HG03457 (cell line): ENCODE data around the gene CAST.
A peak's percentile ranks its signal among the peaks of the same experiment; 100 is the strongest.
"Not testable (repeated sequence)": the region's sequence is repeated elsewhere in the genome, so short reads cannot be mapped to it uniquely, and the experiment has no call there.

ENCODE experiments used
- ATAC-seq: cut with Tn5 transposase; IDR thresholded peaks from one replicate; pipeline ENCODE4 v1.9.1; 2021; ENCODE audit warnings: moderate number of reproducible peaks; ENCODE audit not compliant: unreplicated experiment

CAST gene

DNA sequence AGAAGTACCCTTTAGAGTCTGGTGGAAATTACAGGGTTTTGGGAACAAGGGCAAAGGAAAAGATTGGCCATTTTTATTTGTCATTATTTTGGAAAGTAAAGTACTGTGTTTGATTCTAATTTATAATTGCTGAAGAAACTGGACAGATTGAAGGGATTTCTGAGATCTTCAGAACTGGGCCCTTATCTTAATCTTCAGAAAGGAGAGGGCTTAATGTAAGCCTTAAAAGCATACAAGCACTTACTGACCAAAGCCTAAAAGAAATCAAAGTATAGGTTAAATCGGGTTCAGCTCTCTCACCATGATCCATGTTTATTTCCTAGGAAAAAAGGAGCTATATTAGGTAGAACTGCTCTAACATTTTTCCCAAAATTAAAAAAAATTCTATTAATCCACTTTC lies 109.9 kb downstream of the CAST start:
- no peak for ATAC-seq

DNA sequence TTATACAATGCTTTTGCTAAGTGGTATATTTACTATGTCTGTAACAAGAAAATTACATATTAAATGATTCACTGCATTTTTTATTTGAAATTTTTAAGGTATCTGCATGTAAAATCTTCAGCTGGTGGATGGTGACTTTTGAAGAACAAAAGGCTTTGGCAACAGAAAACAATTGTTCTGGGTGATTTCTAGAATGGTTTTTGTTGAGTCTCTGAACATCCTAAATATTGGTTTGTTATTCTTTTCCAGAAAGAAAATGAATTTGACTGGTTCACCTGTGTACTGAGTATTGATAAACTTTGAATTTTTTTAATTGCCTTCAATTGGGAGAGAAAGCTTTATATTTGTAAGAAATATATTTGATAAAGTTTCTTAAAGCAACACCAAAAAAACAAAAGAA lies 110.4 kb downstream of the CAST start:
- no peak for ATAC-seq

DNA sequence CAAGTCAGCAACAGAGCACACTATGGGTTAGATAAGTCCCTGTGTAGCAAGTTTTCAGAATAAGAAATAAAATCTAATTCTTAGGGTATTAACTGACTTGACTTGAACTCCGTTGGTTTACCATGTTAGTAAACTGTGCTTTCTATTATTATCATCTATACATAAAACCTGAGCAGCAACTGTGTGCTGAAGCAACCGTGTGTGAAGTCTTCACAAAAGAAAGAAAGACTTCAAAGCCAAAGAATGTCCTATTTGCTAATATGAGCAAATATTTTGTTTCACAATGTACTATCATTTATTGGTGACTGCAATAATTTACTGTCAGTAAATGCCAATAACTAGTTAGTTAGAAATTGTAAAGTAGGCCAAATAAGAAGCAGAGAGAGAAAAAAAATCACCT lies 112.9 kb downstream of the CAST start:
- no peak for ATAC-seq

DNA sequence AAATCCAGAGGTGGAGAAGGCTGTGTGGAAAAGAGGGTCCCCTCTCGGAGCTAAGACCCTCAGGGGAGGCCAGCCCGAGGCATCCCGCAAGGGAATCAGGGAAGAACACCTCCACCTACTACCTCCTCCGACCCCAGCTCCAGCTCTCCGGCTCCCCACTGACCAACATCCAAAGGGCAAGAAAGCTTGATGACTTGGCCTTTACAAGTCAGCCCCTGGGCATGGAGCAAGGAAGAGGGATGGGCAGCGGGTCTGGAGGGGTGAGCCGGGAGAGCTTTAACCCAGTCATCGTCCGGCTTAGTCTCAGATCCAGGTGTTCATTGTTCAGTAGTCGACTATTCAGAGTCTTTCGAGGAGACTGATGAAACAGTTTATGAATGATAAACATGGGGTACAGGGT lies 113.5 kb downstream of the CAST start:
- ATAC-seq: no peak

DNA sequence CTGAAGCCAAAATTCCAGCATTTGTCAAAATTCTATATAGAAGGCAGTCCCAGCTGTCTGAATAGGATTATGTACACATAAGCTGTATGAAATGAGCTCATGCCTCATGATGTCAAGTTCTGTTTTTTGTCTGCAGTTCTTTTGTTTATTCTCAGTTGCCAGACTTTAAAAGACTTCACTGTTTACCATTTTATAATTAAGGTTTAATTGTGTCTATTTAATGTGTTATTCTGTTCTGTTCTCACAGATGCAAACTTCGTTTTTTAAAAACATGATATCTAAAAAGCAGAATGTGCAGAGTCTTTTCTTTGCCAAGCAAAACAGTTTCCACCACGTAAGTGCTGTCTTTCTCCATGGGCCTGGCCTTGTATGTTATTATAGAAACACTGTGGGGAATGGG lies 114.4 kb downstream of the CAST start:
- ATAC-seq: no peak

DNA sequence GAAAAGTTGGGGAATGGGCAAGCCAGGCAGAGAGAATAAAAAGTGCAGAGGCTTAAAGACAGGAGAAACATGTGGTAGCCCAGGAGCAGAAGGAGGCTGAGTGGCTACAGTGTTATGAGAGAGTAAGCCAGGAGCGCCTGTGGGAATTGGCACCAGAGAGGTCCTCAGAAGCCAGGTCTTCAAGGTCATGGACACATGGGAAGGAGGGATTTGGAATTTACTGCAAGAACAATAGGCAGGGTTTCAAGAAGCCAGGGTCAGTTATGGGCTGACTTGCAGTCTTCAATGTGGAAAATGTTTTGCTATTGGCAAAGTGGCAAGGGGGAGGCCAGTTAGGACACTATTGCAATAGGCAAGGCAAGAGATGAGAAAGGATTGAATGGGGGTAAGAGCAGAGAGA lies 116.2 kb downstream of the CAST start:
- no peak for ATAC-seq

DNA sequence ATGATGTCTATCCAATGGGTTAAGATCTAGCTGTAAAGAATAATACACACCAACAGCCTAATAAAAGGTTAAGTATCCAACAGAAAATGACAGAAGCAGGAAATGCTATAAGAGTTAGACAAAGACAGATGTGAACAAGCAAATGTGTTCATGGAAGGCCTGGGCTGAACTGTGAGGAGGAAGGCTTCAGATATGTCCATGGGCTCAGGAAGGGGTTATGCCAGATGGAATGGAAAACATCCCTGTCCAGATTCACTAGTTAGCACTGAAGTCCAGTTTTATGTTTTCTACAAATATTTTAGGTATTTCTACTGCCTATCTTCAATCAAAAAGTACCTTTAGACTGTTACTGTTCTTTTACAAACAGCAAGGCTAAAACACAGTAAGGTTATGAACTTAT lies 118.5 kb downstream of the CAST start:
- no peak for ATAC-seq

DNA sequence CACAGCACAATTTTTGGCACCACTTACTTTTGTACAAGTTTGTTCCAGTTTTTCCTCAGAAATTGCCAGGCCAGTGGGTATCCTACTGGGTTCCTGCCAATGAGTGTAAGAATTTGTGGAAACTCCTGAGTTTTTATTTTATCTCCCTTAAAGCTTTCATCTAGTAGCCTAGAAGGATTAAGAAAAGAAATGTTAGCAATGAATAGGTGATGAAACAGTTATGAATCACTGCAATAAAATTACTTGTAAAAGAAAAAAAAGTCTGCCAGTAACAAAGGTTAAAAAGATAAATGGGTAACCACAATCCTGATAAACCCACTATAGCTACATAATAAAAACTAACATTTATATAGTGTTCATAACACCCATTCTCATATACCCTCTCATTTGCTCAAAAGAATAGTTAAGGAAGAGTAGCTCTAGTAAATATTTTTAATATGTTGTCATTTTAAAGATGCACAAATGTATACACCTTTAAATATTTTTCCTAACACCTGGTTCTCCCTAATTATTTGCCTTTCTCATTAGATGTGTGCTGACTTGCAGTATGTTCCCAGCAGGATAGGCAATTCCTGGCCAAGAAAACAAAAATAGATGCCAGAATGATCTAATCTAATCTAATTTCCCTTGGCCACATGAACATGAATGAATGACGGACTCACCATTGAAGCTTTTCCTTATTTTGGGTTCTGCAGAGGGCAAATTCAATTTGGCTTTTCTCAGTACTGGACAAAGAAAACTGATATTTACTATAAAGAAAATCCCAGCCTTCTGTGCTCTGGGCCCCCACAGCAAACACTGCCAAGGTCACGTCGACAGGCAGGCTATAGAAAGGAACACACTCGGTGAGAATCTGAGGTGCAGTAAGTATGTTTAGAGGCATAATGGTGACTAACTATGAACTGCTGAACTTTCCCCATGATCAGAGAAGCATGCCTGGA lies 119.1 kb downstream of the CAST start:
- no peak for ATAC-seq

DNA sequence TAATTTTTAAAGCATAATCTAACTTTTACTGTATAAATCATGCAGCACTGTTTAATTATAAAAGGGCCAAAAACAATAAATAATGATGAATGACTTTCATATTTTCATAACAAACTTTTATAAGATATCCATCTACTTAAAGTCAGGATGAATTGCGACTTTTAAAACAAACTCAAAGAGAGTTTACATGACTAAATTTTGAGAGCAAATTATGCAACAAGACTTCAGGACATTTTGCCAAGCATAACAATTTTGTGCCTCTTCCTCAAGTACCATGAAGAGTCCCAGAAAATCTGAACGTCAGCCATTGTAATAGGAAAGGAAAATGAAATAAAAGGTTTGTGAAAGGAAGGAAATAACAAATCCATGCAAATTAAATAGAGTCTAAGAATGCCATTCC lies 121.2 kb downstream of the CAST start:
- no peak for ATAC-seq

DNA sequence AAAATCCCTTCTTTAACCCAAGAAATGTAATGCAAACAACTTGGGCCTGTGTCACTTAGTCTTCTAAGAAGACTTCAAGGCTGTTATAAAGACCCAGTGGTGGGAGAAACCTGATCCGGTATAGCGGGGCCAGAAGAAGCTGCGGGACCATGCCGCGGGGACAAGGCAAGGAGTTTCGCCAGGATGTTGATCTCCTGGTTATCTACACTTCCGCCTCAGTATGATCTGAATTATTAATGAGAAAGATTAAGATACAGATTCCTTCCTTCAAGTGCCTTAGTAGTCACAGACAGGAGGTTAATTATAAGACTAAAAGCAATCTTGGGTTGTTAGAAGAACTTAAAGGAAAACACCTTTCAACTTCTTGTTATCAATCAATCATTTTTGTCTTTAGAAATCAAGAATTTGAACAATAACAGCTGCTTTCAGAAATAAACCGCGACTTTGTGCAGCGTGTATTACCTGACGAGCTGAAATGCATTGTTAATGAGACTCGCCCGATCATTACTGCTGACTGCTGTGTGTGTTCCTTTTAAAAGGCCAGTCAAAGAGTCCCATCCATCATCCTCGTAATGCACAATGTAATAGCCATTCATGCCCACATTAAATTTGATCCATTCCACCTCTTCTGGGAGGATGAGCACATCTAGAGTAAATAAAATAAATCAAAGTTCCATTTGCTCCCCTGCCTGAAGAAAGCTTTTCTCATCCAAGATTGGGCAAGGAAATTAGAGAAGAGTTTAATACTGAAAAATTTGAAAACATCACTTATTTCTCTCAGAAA lies 123.3 kb downstream of the CAST start:
- no peak for ATAC-seq

DNA sequence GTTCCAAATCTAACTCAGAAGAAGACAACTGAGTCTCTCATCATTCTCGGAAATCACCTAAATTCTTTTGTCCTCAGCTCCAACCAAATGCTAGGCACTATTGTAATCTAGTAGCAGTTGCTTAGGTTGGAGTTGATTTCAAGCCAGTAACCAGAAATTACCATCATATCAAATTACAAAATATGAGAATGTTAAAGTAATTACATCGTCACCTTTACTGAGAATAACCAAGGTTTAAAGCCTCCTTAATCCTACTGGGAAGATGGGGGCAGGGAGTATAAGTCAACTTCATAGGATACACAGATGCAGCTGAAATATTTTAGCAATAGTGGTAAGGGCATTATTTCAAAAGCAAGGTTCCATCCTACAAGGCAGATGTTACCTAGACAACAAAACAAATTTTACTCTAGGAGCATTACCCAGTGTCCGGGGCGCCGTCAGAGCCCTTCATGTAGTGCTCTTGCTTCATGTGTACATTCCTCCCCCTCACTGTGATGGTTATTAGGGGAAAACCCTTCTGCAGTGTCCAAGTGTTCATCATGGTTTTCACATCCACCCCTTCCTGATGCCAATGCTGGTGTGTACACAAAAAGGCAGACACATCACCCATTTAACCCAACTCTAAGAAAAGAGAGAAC lies 126.1 kb downstream of the CAST start:
- no peak for ATAC-seq

DNA sequence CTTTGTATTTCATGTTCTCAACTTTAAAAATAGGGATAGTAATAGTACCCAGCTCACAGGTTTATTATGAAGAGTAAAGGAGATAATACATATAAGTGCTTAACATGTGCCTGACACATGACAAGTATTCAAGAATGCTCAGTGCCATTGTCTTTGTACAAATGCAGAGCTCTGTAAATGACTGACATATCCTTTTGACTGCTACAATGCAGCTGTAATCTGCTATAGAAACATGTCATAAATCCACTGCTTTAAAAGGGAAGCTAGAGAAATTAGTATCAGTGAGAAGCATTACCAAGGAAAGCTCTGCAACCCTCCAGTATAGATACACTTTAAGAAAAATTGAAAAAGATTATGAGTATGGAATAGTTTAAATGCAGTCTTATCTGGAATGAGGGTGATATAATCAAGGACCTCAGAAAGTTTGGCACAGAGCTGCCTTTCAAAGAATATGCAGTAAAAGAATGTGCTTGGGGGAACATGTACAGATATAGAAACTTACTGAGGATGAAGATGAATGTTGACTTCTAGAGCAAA lies 127.7 kb downstream of the CAST start:
- no peak for ATAC-seq

DNA sequence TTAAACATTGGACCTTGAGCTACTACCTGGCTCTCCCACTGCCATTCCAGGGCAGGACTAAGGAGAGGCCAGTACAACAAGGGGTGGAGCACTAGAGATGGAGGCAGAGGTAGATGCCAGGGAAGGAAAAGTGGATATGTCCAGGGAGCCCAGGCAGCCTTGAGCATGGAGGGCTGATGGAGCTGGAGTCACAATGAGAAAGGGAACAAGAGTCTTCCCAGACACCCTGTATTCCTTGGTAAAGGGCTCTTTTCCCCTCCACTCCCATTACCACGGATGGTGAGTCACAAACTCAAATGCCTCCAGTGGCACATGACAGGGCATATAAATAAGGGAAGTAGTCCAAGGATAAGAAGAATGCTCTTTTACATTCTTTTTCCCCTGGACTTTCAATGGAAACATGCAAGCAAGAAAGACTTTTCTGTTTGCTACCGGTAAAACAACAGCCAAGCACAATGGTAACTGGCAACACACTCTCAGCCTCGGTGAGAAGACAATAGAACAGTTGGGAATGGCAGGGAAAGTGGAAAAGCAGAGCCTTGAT lies 128.9 kb downstream of the CAST start:
- ATAC-seq: no peak

DNA sequence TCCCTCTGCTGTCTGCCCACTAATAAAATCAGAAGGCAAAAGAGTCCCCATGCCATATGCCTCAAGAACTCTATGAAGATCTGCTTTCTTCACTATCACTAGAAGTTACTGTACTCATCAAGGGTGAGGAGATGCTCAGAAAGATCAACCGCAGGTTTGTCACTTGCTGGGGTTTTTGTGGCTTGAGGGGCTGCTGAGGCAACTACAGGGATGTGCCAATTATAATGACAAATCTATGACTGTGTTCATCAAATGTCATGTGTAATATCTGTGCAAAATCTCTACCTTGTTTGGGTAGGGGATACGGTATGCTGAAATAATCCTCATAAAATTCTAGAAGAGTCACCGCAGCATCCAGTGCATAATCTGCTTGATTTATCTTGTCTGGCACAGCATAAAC lies 132.6 kb downstream of the CAST start:
- ATAC-seq: no peak

DNA sequence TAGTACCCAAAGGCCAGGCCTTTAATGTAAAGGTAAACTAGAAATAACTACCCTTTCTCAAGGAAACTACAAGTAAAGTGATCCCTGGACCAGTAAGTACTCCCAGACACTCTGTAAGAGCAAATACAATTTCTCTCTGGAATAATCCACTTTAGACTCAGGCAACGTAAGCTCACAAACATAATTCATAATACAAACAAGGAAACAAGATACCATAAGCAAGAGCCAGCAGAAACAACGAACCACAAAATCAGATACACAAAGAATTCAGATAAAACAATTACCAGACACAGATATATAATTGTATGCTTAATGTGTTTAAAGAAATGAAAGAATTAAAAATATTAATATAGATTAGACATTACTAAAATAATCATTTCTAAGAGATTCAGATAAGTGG lies 133.4 kb downstream of the CAST start:
- ATAC-seq: no peak

DNA sequence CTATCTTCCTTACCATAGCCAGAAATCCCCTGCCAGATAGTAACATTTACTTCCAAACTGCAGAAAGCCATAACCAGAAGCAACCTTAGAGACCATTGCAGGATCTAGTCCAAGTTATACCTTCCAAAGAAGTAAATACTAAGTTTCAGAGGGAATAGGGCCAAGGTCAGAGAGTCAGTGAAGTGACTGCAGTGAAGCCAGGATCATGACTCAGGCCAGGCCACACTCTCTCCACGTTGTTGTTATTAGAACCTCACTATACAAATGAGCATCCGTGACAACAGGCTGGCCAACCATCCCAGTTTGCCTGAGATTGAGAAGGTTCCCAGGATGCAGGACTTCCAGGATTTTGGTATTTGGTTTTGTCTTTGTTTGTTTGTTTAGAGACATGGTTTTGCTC lies 134.3 kb downstream of the CAST start:
- ATAC-seq: no peak

DNA sequence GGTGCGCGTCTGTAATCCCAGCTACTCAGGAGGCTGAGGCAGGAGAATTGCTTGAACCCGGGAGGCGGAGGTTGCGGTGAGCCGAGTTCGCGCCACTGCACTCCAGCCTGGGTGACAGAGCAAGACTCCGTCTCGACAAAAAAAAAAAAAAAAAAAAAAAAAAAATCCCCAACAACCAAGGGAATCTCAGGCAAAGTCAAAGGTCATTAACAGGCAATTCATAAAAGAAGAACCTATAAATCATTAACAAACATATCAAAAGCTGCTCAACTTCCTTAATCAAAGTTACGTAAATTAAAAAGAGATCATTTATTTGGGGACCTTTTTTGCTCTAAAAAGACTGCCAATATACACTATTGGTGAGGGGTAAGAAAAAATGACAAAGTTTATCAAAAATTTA lies 139.5 kb downstream of the CAST start:
- not testable (repeated sequence) for ATAC-seq

DNA sequence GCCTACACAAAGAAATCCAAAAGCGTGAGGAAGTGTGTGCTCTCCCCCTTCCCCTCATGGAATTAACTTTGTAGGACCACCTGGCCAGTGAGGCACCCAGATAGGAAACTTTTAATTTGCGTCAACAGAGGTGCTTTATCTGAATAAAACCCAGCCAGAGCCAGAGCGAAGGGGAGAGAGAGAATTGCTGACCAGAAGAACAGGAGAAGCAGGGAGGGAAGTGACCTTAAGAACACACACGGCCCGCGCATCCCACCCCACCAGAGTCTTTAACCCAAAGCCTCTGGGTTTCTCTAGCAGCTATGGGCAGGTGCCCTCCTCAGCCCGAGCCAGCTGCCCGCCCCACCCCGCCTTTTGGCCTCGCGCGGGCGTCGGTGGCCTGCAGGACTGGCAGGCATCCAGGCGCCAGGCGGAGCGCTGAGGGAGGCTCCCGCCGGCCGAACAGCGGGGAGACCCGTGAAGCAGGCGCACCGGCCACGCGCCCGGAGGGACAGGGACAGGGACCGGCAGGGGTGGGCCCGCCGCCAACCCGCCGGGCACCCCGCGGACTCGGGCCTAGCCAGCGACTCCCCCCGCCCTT lies 145.0 kb downstream of the CAST start:
- ATAC-seq: peak; percentile 26

DNA sequence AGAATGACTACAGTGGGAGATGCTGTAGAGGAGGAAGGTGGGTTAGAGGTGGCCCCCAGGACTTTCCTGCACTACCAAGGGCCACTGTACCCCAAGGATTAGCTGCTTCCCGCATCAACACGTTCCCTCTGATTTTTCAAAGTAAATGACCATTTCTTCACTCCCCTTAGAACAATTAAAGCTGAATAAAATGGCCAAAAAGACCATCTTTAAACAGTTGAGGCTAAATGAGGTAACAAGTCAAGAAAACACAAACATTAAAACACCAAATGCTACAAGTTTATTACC lies 146.3 kb downstream of the CAST start:
- ATAC-seq: no peak

DNA sequence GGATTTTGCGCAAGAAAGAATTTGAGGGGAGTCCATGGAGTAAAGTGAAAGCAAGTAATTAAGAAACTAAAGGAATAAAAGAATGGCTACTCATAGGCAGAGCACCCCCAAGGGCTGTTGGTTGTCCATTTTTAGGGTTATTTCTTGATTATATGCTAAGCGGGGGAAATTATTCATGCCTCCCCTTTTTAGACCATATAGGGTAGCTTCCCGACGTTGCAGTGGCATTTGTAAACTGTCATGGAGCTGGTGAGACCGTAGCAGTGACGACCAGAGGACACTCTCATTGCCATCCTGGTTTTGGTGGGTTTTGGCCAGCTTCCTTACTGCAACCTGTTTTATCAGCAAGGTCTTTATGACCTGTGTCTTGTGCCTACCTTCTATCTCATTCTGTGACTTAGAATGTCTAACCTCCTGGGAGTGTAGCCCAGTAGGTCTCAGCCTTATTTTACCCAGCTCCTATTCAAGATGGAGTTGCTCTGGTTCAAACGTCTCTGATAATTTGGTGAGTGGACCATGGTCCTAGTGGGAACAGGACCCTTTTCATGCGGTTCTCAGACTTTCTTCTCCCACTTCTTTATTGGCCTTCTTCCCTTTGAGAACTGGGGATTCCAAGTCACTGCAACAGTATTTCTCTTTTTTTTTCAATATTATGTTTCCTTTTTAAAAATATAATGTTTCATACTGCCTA lies 146.8 kb downstream of the CAST start:
- no peak for ATAC-seq
